ENCODE data around the gene TNKS1BP1. TPM values are rescaled to one million over a fixed set of nuclear protein-coding genes. Genes with fewer than 3 reads are reported as not detected.

The TNKS1BP1 gene
- total and polyA plus RNA-seq, 9 of the 15 experiments (the other 6 are each of a cell fraction or from before 2014, with no cell fraction given): 1.1 to 47.2 (median 10.9) TPM

DNA sequence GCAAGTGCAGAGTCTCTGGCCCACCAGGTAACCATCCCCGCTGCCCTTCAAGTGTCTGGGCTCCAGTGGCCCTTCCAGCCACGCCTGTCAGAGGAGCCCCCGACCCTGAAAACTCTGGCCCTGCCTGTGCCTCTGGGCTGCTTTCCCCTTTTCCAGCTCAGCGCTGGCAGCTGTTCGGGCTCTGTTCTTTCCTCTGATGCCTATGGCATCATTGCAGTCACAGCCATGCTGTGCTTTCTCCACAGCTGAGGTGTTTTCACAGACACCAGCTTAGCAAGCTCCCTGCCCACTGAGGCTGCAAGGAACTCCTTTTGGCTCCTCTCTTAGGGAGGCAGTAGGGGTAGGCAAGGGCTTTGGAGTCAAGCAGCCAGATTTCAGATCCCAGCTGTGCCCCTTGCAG, 34.6 kb upstream of the TNKS1BP1 start:
- Histone ChIP-seq H3K4me1 (replicated peaks in 1 of 2; ENCODE audit: control insufficient read depth in 2 of 2, insufficient read depth in 2 of 2, low read length in 2 of 2) (peaks cover 13 to 21% of the 10 kb centered on the region in 2 experiments), H3K79me2 (ENCODE audit: control insufficient read depth, insufficient read depth, low read length) (no peaks in the 10 kb centered on the region), H3K36me3 (ENCODE audit: control insufficient read depth, insufficient read depth, low read length) (no peaks in the 10 kb centered on the region), H3K9me1 (ENCODE audit: control insufficient read depth, insufficient read depth, low read length) (no peaks in the 10 kb centered on the region), H3K9ac (ENCODE audit: insufficient read depth in 1 of 2, low read depth in 2 of 2, low read length in 2 of 2) (peak overlapping the region in 1 of 2 experiments; percentile 38; a peak in 2 of 4 replicates), H3K27ac (ENCODE audit: extremely low read depth, low read depth, low read length) (no peak overlapping the region), H3K27me3 (ENCODE audit: control insufficient read depth in 2 of 2, insufficient read depth in 2 of 2, low read length in 2 of 2) (no peaks in the 10 kb centered on the region), H3K4me2 (ENCODE audit: insufficient read depth, low read length) (no peak overlapping the region), H3K9me3 (replicated peaks; ENCODE audit: control insufficient read depth, insufficient read depth, low read depth, low read length) (no peaks in the 10 kb centered on the region), H3K4me3 (no peak overlapping the region), H4K20me1 (replicated peaks; ENCODE audit: control insufficient read depth, insufficient read depth, low read length) (no peaks in the 10 kb centered on the region), H2AFZ (ENCODE audit: low read depth, low read length) (no peak overlapping the region)
- 57% methylated on average over 5 of the region's 5 CpGs for WGBS (ENCODE audit: insufficient coverage, low coverage, missing lambda C conversion rate)
- ATAC-seq (peak; percentile 11; the same call in 1 of the 3 replicates), DNase-seq (ENCODE audit: extremely low read depth in 1 of 4, low spot score in 3 of 4) (no peak), FAIRE-seq (no peak)
- no TSS peak for BruUV-seq (replicated peaks)
- ChIA-PET POLR2A (interaction anchor here (0.6 to 1.1 kb wide), 4 partner anchors 9 to 388 kb away, joined by 3 read pairs; no protein-coding TSS in a partner anchor), CTCF (ENCODE audit: low intra/inter-chr PET ratio) (no interaction called here)
- in situ Hi-C loops (cut with MboI): no loop called here
- no peak for TF ChIP-seq NRF1 (conservative IDR thresholded peaks at IDR 0.05 in 1 of 2, IDR thresholded peaks at IDR 0.05 in 1 of 2)
- TF ChIP-seq CBX1 (IDR thresholded peaks at IDR 0.05; ENCODE audit: low read depth): no peak
- TF ChIP-seq ARID2 (IDR thresholded peaks at IDR 0.05): no peak
- no peak for TF ChIP-seq ZBTB17 (CRISPR knock-in tag; IDR thresholded peaks at IDR 0.05)
- no peak for TF ChIP-seq YBX1 (IDR thresholded peaks at IDR 0.05)
- no peak for TF ChIP-seq TRIM28 (IDR thresholded peaks at IDR 0.05)
- no peak for TF ChIP-seq FOXK2 (conservative IDR thresholded peaks at IDR 0.05 in 1 of 2, IDR thresholded peaks at IDR 0.05 in 1 of 2; ENCODE audit: low read depth in 2 of 2)
- intact Hi-C loops (cut with micrococcal nuclease): loop anchor here (2.0 kb wide), 1 partner anchor 43 kb away; no protein-coding TSS in a partner anchor

All from K562 (cell line).